GM12891 (cell line): Measurements from ENCODE around the gene CEP72.

Experiments used
- POLR2A ChIP-seq: IDR thresholded peaks from 2 replicates; pipeline ENCODE4 v1.6.1; 2011; ENCODE audit warnings: low read depth, low read length, control low read depth
- POLR2AphosphoS5 ChIP-seq: IDR thresholded peaks from 2 replicates; pipeline ENCODE4 v1.6.1; 2011; ENCODE audit warnings: low read depth, low read length, control low read depth
- SPI1 ChIP-seq: IDR thresholded peaks from 2 replicates; pipeline ENCODE4 v1.6.1; 2011; ENCODE audit warnings: low read depth, low read length, control low read depth
- TAF1 ChIP-seq: IDR thresholded peaks from 2 replicates; pipeline ENCODE4 v1.6.1; 2011; ENCODE audit warnings: low read depth, low read length, control low read depth

DNA sequence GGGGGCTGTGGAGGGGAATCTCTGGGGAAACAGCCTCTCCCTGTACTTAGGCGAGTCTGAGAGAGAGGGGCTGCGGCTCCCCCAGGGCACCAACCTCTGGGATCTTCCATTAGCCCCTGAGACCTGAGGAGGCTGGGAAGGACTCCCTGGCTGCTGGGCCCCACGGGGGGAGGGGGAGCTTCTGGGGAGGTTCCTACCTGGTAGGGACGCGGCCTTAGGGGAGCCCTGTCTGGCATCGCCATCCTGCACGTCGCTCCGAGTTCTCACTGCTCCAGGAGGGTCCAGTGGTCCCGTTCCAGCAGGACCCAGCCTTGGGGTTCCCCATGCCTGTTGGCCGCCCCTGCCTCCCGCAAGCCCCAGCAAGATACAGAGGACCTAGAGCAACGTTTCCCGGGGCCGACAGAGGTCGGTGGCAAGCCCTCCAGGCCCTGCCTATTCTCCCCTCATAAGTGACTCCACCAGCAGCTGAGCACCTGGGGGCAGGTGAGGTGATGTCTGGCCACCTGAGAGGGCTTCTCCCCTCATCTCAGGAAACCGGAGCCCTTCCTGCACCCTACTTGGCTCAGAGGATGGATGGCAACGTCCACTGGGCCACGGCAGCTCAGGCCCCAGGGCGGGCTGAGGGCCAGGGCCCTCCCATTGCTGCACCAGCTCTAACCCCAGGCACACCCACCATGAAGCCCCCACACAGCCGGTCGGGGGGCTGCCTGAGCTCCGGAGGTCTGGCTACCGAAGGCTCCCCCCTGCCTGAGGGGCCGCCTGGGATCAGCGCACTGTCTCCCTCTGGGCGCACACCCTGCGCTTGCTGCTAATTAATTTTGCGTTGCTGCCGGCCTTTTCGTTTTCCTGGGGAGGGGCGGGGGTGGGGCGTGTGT is 58.5 kb downstream of the CEP72 start:
- TF ChIP-seq SPI1 (no peak), TAF1 (no peak), POLR2AphosphoS5 (no peak), POLR2A (no peak)
